CD4-positive, CD25-positive, alpha-beta regulatory T cell (primary cell): ENCODE data around the gene SLC2A9. TPM values are rescaled to one million over a fixed set of nuclear protein-coding genes. Genes with fewer than 3 reads are reported as not detected.

Experiments used
- ATAC-seq, 2 donors: fragments of 150-1000 bp; cut with Tn5 transposase; one replicate each; pipeline ENCODE4 v1.10.0; 2021; ENCODE audit warnings: low read depth in 2 of 2, moderate number of reproducible peaks in 2 of 2, moderate library complexity in 1 of 2
- DNase-seq, 3 donors: peaks; one replicate each; pipeline versions ENCODE4 v3.0.0 to v3.0.0-alpha.2; 2012 to 2022; ENCODE audit warnings: mixed read lengths in 1 of 3
- H3K27ac ChIP-seq: one replicate; pipeline ENCODE4 v1.7.0; 2013; ENCODE audit warnings: mild to moderate bottlenecking, low read length; ENCODE audit not compliant: insufficient read depth, poor library complexity, severe bottlenecking
- H3K27me3 ChIP-seq: one replicate; pipeline ENCODE4 v1.7.0; 2013; ENCODE audit warnings: low read length; ENCODE audit not compliant: control insufficient read depth, insufficient read depth
- H3K36me3 ChIP-seq: one replicate; pipeline ENCODE4 v1.7.0; 2013; ENCODE audit warnings: mild to moderate bottlenecking, low read length, moderate library complexity; ENCODE audit not compliant: control insufficient read depth, insufficient read depth
- H3K4me1 ChIP-seq: 2 replicates; pipeline ENCODE4 v1.7.0; 2013; ENCODE audit warnings: mild to moderate bottlenecking, low read length; ENCODE audit not compliant: insufficient read depth, control insufficient read depth, poor library complexity, severe bottlenecking
- H3K4me3 ChIP-seq: one replicate; pipeline ENCODE4 v1.7.0; 2013; ENCODE audit warnings: low read depth, mild to moderate bottlenecking, low read length, moderate library complexity
- H3K9me3 ChIP-seq, 2 experiments: 1 replicate in 1 of 2; 2 replicates in 1 of 2; pipeline ENCODE4 v1.7.0; 2013; ENCODE audit warnings: low read length in 2 of 2, mild to moderate bottlenecking in 1 of 2, moderate library complexity in 1 of 2; ENCODE audit not compliant: control insufficient read depth in 2 of 2
- H3K27ac Mint-ChIP-seq, 3 donors: one replicate each; pipeline ENCODE4 v1.8.0; 2020 to 2022; ENCODE audit warnings: mild to moderate bottlenecking in 3 of 3, mixed read lengths in 3 of 3, moderate library complexity in 2 of 3
- H3K27me3 Mint-ChIP-seq: one replicate; pipeline ENCODE4 v1.8.0; 2022; ENCODE audit warnings: mild to moderate bottlenecking, mixed read lengths
- H3K36me3 Mint-ChIP-seq: one replicate; pipeline ENCODE4 v1.8.0; 2020; ENCODE audit warnings: mixed read lengths
- H3K4me1 Mint-ChIP-seq, 4 donors: one replicate each; pipeline ENCODE4 v1.8.0; 2020 to 2022; ENCODE audit warnings: mixed read lengths in 4 of 4, mild to moderate bottlenecking in 1 of 4
- H3K4me3 Mint-ChIP-seq, 4 donors: one replicate each; pipeline ENCODE4 v1.8.0; 2020 to 2022; ENCODE audit warnings: mild to moderate bottlenecking in 4 of 4, mixed read lengths in 4 of 4, moderate library complexity in 3 of 4
- H3K9me3 Mint-ChIP-seq, 7 donors: one replicate each; pipeline ENCODE4 v1.8.0; 2020 to 2022; ENCODE audit warnings: mixed read lengths in 7 of 7, mild to moderate bottlenecking in 3 of 7, moderate library complexity in 2 of 7
- polyA plus RNA-seq, 4 donors: library from polyadenylated mRNA; unstranded; fragments of 300-500 nt; fragmentation: Illumina TruSeq; gene quantifications; one replicate each; pipeline ENCODE4 v1.2.3, GENCODE V29; 2021
- total RNA-seq: library from RNA; stranded (reverse); gene quantifications from one replicate; pipeline ENCODE4 v1.2.3, GENCODE V29; 2022

SLC2A9 gene
- total and polyA plus RNA-seq, 5 donors from 2014 or later: 0.41 to 5.7 (median 0.81) TPM

- no peak overlapping the region for H3K4me3 ChIP-seq
- peaks cover 23% of the 10 kb centered on the region for H3K27me3 Mint-ChIP-seq
- H3K4me3 Mint-ChIP-seq: no peak overlapping the region
These were observed 239.2 kb downstream of the SLC2A9 start for GRCh38 chr4:9782136-9782436.

GRCh38 chr4:9781343-9782135 lies 239.8 kb downstream of the SLC2A9 start, which contains the start of gene DRD5:
Gene DRD5, plus strand, starts transcription at chr4:9781634. Its CDS starts 396 bp downstream, at chr4:9782030.
- no peak within 1 kb of the TSS for H3K27ac Mint-ChIP-seq
- ATAC-seq (no peak), DNase-seq (no peak)
- Histone ChIP-seq H3K27me3 (no peaks in the 10 kb centered on the region), H3K9me3 (no peaks in the 10 kb centered on the region), H3K4me3 (no peak within 1 kb of the TSS), H3K4me1 (no peaks in the 10 kb centered on the region), H3K36me3 (no peaks in the 10 kb centered on the region), H3K27ac (no peak within 1 kb of the TSS)
- H3K4me3 Mint-ChIP-seq: no peak within 1 kb of the TSS
- H3K36me3 Mint-ChIP-seq: no peaks in the 10 kb centered on the region
- H3K27me3 Mint-ChIP-seq: peaks cover 24% of the 10 kb centered on the region
- H3K9me3 Mint-ChIP-seq: peaks cover 0 to 1% (median 0%) of the 10 kb centered on the region in 7 donors
- no peaks in the 10 kb centered on the region for H3K4me1 Mint-ChIP-seq

More at GRCh38 chr4:9782136-9782436, 239.2 kb downstream of the SLC2A9 start:
- Mint-ChIP-seq H3K27ac (no peak overlapping the region), H3K9me3 (peaks cover 0 to 1% (median 0%) of the 10 kb centered on the region in 7 donors), H3K36me3 (no peaks in the 10 kb centered on the region), H3K4me1 (no peaks in the 10 kb centered on the region)
- no peaks in the 10 kb centered on the region for H3K36me3 ChIP-seq
- no peak overlapping the region for H3K27ac ChIP-seq
- H3K4me1 ChIP-seq: no peaks in the 10 kb centered on the region
- no peaks in the 10 kb centered on the region for H3K27me3 ChIP-seq
- H3K9me3 ChIP-seq: no peaks in the 10 kb centered on the region
- no peak for DNase-seq
- no peak for ATAC-seq

Other genes starting within 250 kb of the SLC2A9 start
- not detected for gene DRD5, start 239.9 kb downstream of the SLC2A9 start, total RNA-seq
- not detected for gene DRD5, start 239.9 kb downstream of the SLC2A9 start, polyA plus RNA-seq
- 326 TPM for gene WDR1, start 95.3 kb upstream of the SLC2A9 start, total RNA-seq
- gene WDR1, start 95.3 kb upstream of the SLC2A9 start, polyA plus RNA-seq: 100 to 1,000 TPM; 312 to 422 (median 370) TPM